Activated T-cell treated with anti-CD3 and anti-CD28 coated beads, Interleukin-2, amount 50 U/mL, for 72 hours (primary cell): ENCODE results near the gene DYNLT5. TPM values are rescaled to one million over a fixed set of nuclear protein-coding genes. Genes with fewer than 3 reads are reported as not detected.
A peak's percentile ranks its signal among the peaks of the same experiment; 100 is the strongest.
"Not testable (repeated sequence)": the region's sequence is repeated elsewhere in the genome, so short reads cannot be mapped to it uniquely, and the experiment has no call there.

Experiments
- ATAC-seq, 2 donors: fragments of 150-1000 bp; cut with Tn5 transposase; replicated peaks in 1 of 2; 2 replicates each; pipeline ENCODE4 v1.10.0; 2021; ENCODE audit warnings: moderate library complexity in 2 of 2, mild to moderate bottlenecking in 1 of 2
- DNase-seq, 2 donors: peaks; one replicate each; pipeline ENCODE4 v3.0.0; 2021 to 2022; ENCODE audit warnings: mixed read lengths in 1 of 2
- H3K27ac Mint-ChIP-seq: one replicate; pipeline ENCODE4 v1.8.0; 2022; ENCODE audit warnings: mild to moderate bottlenecking, moderate library complexity, mixed read lengths
- H3K27me3 Mint-ChIP-seq: one replicate; pipeline ENCODE4 v1.8.0; 2022; ENCODE audit warnings: low read depth, mixed read lengths
- H3K36me3 Mint-ChIP-seq, 2 donors: one replicate each; pipeline ENCODE4 v1.8.0; 2022; ENCODE audit warnings: mixed read lengths in 2 of 2, mild to moderate bottlenecking in 1 of 2; ENCODE audit not compliant: insufficient read depth in 2 of 2
- H3K4me1 Mint-ChIP-seq: one replicate; pipeline ENCODE4 v1.8.0; 2022; ENCODE audit warnings: low read depth, mixed read lengths
- H3K4me3 Mint-ChIP-seq, 2 donors: one replicate each; pipeline ENCODE4 v1.8.0; 2022; ENCODE audit warnings: mild to moderate bottlenecking in 2 of 2, mixed read lengths in 2 of 2, moderate library complexity in 2 of 2
- H3K9me3 Mint-ChIP-seq, 2 donors: one replicate each; pipeline ENCODE4 v1.8.0; 2022; ENCODE audit warnings: mixed read lengths in 2 of 2
- total RNA-seq, 2 donors: library from RNA; stranded (reverse); gene quantifications; one replicate each; pipeline ENCODE4 v1.2.3, GENCODE V29; 2022

DYNLT5 gene
- total RNA-seq, 2 donors from 2014 or later = not detected

GRCh38 chr1:66732407-66733166 lies 19.7 kb upstream of the DYNLT5 start:
- Mint-ChIP-seq H3K27me3 (peaks cover 8% of the 10 kb centered on the region), H3K27ac (peak overlapping the region; percentile 98), H3K36me3 (no peaks in the 10 kb centered on the region), H3K4me3 (peak overlapping the region in 1 of 2 donors; percentile 82), H3K9me3 (peaks cover 0 to 2% of the 10 kb centered on the region in 2 donors), H3K4me1 (peaks cover 38% of the 10 kb centered on the region)
- DNase-seq (no peak), ATAC-seq (peak; percentile 86)

- ATAC-seq = no peak
- no peak for DNase-seq
- Mint-ChIP-seq H3K4me1 (peaks cover 34% of the 10 kb centered on the region), H3K27me3 (peaks cover 3% of the 10 kb centered on the region), H3K27ac (peak overlapping the region; percentile 28), H3K9me3 (peaks cover 0 to 2% of the 10 kb centered on the region in 2 donors), H3K4me3 (peak overlapping the region in 1 of 2 donors; percentile 82), H3K36me3 (no peaks in the 10 kb centered on the region)
These were observed 18.8 kb upstream of the DYNLT5 start for GRCh38 chr1:66733348-66734017.

- H3K27me3 Mint-ChIP-seq, ATAC-seq, H3K27ac Mint-ChIP-seq: not testable (repeated sequence)
These were observed 17.7 kb upstream of the DYNLT5 start for GRCh38 chr1:66734531-66734930.

GRCh38 chr1:66737836-66738235 lies 14.4 kb upstream of the DYNLT5 start:
- Mint-ChIP-seq H3K4me3 (no peak overlapping the region), H3K27ac (no peak overlapping the region), H3K27me3 (no peaks in the 10 kb centered on the region), H3K4me1 (peaks cover 9% of the 10 kb centered on the region), H3K36me3 (no peaks in the 10 kb centered on the region), H3K9me3 (no peaks in the 10 kb centered on the region)
- DNase-seq (no peak), ATAC-seq (no peak)

More at GRCh38 chr1:66734531-66734930, 17.7 kb upstream of the DYNLT5 start:
- not testable (repeated sequence) for H3K4me3 Mint-ChIP-seq, H3K9me3 Mint-ChIP-seq, DNase-seq, H3K36me3 Mint-ChIP-seq
- peaks cover 29% of the 10 kb centered on the region for H3K4me1 Mint-ChIP-seq

DNA sequence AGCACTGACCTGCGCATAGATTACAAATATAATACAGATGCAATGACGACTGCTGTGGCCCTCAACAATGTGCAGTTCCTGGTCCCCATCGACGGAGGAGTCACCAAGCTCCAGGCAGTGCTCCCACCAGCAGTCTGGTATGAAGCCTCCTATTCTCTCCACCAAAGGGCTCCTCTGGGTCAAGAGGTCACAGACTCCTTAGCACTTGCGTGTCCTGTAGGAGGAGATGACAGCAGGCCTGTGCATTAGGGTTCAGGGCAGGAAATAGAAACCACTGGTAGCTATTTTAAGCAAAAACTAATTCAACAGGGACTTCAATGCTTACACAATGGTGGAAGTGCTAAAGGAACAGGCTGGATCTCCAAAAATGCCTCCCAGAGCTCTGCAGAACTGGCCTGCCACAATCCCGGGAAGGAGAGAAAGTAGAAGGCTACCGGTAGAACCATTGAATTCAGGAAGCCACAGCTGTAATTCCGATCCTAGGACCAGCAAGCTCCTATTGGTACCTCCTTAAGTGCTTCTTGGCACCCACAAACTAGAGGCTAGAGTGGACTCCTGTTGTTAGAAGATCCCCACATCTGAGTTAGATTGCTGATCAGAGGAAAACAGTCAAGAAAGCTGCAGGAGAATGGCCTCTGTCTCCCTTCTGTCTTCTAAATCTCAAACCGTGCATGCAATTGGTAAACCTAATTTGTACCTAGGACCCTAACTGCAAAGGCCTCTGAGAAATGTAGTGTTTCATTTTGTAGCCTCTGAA lies 12.7 kb upstream of the DYNLT5 start:
- Mint-ChIP-seq H3K9me3 (no peaks in the 10 kb centered on the region), H3K27ac (no peak overlapping the region), H3K36me3 (no peaks in the 10 kb centered on the region), H3K4me3 (no peak overlapping the region), H3K4me1 (peaks cover 5% of the 10 kb centered on the region), H3K27me3 (no peaks in the 10 kb centered on the region)
- DNase-seq (no peak), ATAC-seq (no peak)

GRCh38 chr1:66745451-66745850 lies 6.8 kb upstream of the DYNLT5 start:
- Mint-ChIP-seq H3K27me3 (peaks cover 35% of the 10 kb centered on the region), H3K27ac (no peak overlapping the region)

DNA sequence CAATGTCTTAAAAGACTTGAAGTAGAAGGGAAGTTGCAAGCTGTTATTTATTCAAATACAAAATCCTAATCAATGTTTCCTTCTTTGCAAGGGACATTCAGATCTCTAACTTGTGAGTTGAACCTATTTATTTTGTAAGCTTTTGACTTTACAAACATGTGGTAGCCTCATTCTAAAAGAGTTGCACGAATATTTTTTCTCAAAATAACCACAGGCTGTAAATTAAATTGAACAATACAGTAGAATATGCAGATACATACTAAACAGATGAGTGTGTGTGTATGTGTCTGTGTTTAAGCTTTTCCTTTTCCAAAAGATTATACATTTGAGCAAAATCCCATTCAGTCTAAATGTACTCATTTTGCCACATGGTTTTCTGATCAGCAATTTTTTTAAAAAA lies 4.8 kb upstream of the DYNLT5 start:
- H3K36me3 Mint-ChIP-seq = no peaks in the 10 kb centered on the region
- peaks cover 14% of the 10 kb centered on the region for H3K4me1 Mint-ChIP-seq
- H3K27ac Mint-ChIP-seq = no peak overlapping the region
- no peaks in the 10 kb centered on the region for H3K9me3 Mint-ChIP-seq
- H3K27me3 Mint-ChIP-seq = peaks cover 52% of the 10 kb centered on the region
- ATAC-seq (no peak), DNase-seq (no peak)
- H3K4me3 Mint-ChIP-seq = no peak overlapping the region

More at GRCh38 chr1:66745451-66745850, 6.8 kb upstream of the DYNLT5 start:
- H3K9me3 Mint-ChIP-seq = no peaks in the 10 kb centered on the region
- no peaks in the 10 kb centered on the region for H3K36me3 Mint-ChIP-seq
- H3K4me1 Mint-ChIP-seq = no peaks in the 10 kb centered on the region
- DNase-seq = no peak
- ATAC-seq = no peak
- no peak overlapping the region for H3K4me3 Mint-ChIP-seq

DNA sequence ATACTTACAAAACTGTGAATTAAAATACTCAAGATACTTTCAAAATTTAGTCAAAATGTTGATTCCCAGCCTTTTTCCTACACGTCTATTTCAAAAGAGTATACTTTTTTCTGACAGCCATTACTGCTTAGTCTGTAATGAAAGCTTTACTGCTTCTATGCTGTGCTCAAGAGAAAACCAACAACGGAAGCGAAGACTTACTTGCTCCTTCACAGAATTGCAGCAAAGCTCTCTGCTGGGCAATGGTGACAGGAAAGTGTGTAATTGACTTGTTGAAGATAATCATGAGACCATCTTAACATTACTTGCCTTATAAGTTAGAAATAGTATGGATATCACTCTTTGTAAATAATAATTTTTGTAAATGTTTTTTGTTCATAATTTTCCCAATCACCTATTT lies 1.7 kb upstream of the DYNLT5 start:
- DNase-seq (no peak), ATAC-seq (no peak)
- no peak overlapping the region for H3K4me3 Mint-ChIP-seq
- no peak overlapping the region for H3K27ac Mint-ChIP-seq
- no peaks in the 10 kb centered on the region for H3K36me3 Mint-ChIP-seq
- H3K27me3 Mint-ChIP-seq = peaks cover 80% of the 10 kb centered on the region
- H3K4me1 Mint-ChIP-seq = peaks cover 21% of the 10 kb centered on the region
- no peaks in the 10 kb centered on the region for H3K9me3 Mint-ChIP-seq

DNA sequence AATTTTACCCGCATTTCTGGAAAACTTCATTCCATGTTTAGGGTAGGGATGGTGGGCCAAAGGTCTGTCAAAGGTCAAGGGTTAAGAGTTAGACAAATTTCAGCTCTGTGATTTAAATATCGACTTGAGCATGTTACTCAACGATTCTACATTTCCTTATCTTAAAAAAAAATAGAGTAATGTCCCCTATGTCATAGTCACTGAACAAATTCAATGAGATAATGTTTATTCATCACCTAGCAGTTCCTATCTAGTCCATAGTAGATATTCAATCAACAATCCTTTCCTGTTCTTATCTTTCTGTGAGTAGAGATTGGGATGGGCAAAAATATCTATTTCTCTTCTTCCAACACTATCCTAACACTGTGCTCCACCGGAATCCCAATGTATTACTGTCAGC lies 1.1 kb upstream of the DYNLT5 start:
- H3K36me3 Mint-ChIP-seq = no peaks in the 10 kb centered on the region
- H3K4me3 Mint-ChIP-seq = no peak overlapping the region
- no peak for DNase-seq
- H3K27ac Mint-ChIP-seq = no peak overlapping the region
- peaks cover 81% of the 10 kb centered on the region for H3K27me3 Mint-ChIP-seq
- ATAC-seq = no peak
- peaks cover 21% of the 10 kb centered on the region for H3K4me1 Mint-ChIP-seq
- H3K9me3 Mint-ChIP-seq = no peaks in the 10 kb centered on the region

GRCh38 chr1:66752671-66753371 lies 562 bp downstream of the DYNLT5 start:
- DNase-seq = no peak
- Mint-ChIP-seq H3K9me3 (no peaks in the 10 kb centered on the region), H3K27ac (no peak overlapping the region), H3K27me3 (peaks cover 75% of the 10 kb centered on the region), H3K4me1 (peaks cover 21% of the 10 kb centered on the region), H3K36me3 (no peaks in the 10 kb centered on the region), H3K4me3 (peak overlapping the region; percentile 73 to 84)
- peak in 1 of 2 donors; percentile 17 for ATAC-seq

- peaks cover 4% of the 10 kb centered on the region for H3K4me1 Mint-ChIP-seq
- no peaks in the 10 kb centered on the region for H3K9me3 Mint-ChIP-seq
- H3K4me3 Mint-ChIP-seq = no peak overlapping the region
- H3K36me3 Mint-ChIP-seq = no peaks in the 10 kb centered on the region
- no peak overlapping the region for H3K27ac Mint-ChIP-seq
- H3K27me3 Mint-ChIP-seq = peaks cover 35% of the 10 kb centered on the region
- DNase-seq (no peak), ATAC-seq (no peak)
These were observed 5.5 kb downstream of the DYNLT5 start for GRCh38 chr1:66757722-66758240.

DNA sequence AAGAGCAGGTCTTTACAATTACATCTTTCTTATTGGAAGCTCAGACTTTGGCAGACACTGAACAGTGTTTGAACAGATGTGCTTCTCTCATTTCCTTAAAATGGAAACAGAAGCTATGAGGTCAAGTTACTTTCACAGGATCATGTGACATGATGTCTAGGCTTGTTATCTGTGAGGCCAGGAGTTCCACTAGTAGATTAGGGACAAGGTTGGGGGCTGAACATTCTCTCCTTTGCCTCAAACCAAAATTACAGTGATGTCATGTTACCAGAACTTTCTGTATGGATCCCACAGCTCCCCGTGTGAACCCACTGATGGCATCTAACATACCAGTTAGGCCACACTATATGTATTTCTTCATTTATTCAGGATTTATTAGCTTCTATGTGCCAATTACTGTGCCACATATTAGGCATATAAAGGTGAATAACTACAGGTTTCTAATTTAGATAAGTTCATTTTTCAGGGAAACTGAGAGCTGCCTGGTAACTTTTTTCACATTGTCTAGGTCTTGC lies 6.0 kb downstream of the DYNLT5 start:
- no peaks in the 10 kb centered on the region for H3K36me3 Mint-ChIP-seq
- ATAC-seq (no peak), DNase-seq (no peak)
- no peak overlapping the region for H3K4me3 Mint-ChIP-seq
- H3K27me3 Mint-ChIP-seq = peaks cover 29% of the 10 kb centered on the region
- H3K9me3 Mint-ChIP-seq = no peaks in the 10 kb centered on the region
- H3K4me1 Mint-ChIP-seq = no peaks in the 10 kb centered on the region
- H3K27ac Mint-ChIP-seq = no peak overlapping the region
